ENCODE results near the gene IDI2.

The IDI2 gene

GRCh38 chr10:990808-991207, 34.9 kb downstream of the IDI2 start:
- DNase-seq (ENCODE audit: low read depth in 1 of 2, low spot score in 1 of 2): no peak
- TF ChIP-seq GABPA (IDR thresholded peaks at IDR 0.05; ENCODE audit: low read depth): no peak
- no peak for TF ChIP-seq REST (IDR thresholded peaks at IDR 0.05; ENCODE audit: insufficient replicate concordance, low read depth)
- no peak for TF ChIP-seq SPI1 (IDR thresholded peaks at IDR 0.05; ENCODE audit: borderline replicate concordance, low read depth)
- no peak for TF ChIP-seq CTCF (IDR thresholded peaks at IDR 0.05; ENCODE audit: insufficient read depth, low read length)
- no peak for TF ChIP-seq POLR2AphosphoS5 (IDR thresholded peaks at IDR 0.05; ENCODE audit: low read depth)
- H3K4me3 ChIP-seq (replicated peaks; ENCODE audit: insufficient read depth, low read length): no peak overlapping the region
- H3K27me3 ChIP-seq (ENCODE audit: insufficient read depth, poor library complexity, severe bottlenecking): no peaks in the 10 kb centered on the region
- H3K27ac ChIP-seq (replicated peaks): no peak overlapping the region

GRCh38 chr10:988667-989545, 36.8 kb downstream of the IDI2 start:
- peak overlapping the region; percentile 91 for H3K27ac ChIP-seq (replicated peaks)
- H3K4me3 ChIP-seq (replicated peaks; ENCODE audit: insufficient read depth, low read length): peak overlapping the region; percentile 77
- no peaks in the 10 kb centered on the region for H3K27me3 ChIP-seq (ENCODE audit: insufficient read depth, poor library complexity, severe bottlenecking)
- no peak for DNase-seq (ENCODE audit: low read depth in 1 of 2, low spot score in 1 of 2)
- no peak for TF ChIP-seq CTCF (IDR thresholded peaks at IDR 0.05; ENCODE audit: insufficient read depth, low read length)
- TF ChIP-seq POLR2AphosphoS5 (IDR thresholded peaks at IDR 0.05; ENCODE audit: low read depth): no peak
- no peak for TF ChIP-seq SPI1 (IDR thresholded peaks at IDR 0.05; ENCODE audit: borderline replicate concordance, low read depth)
- TF ChIP-seq GABPA (IDR thresholded peaks at IDR 0.05; ENCODE audit: low read depth): no peak
- TF ChIP-seq REST (IDR thresholded peaks at IDR 0.05; ENCODE audit: insufficient replicate concordance, low read depth): no peak

GRCh38 chr10:987870-988666, 37.6 kb downstream of the IDI2 start, which contains the start of gene GTPBP4:
TSS of gene GTPBP4 (plus strand) at chr10:988434. CDS start at chr10:988480, 46 bp downstream.
- TF ChIP-seq REST (IDR thresholded peaks at IDR 0.05; ENCODE audit: insufficient replicate concordance, low read depth): no peak
- TF ChIP-seq CTCF (IDR thresholded peaks at IDR 0.05; ENCODE audit: insufficient read depth, low read length): no peak
- no peak for TF ChIP-seq SPI1 (IDR thresholded peaks at IDR 0.05; ENCODE audit: borderline replicate concordance, low read depth)
- TF ChIP-seq GABPA (IDR thresholded peaks at IDR 0.05; ENCODE audit: low read depth): peak; percentile 81
- TF ChIP-seq POLR2AphosphoS5 (IDR thresholded peaks at IDR 0.05; ENCODE audit: low read depth): no peak; the same call in none of the 2 replicates
- peak; percentile 86 to 93 for DNase-seq (ENCODE audit: low read depth in 1 of 2, low spot score in 1 of 2)
- Histone ChIP-seq H3K27me3 (ENCODE audit: insufficient read depth, poor library complexity, severe bottlenecking) (no peaks in the 10 kb centered on the region), H3K4me3 (replicated peaks; ENCODE audit: insufficient read depth, low read length) (peak within 1 kb of the TSS; percentile 77), H3K27ac (replicated peaks) (peak within 1 kb of the TSS; percentile 91)
